Measurements from ENCODE around the gene RPRD2.

RPRD2 gene

DNA sequence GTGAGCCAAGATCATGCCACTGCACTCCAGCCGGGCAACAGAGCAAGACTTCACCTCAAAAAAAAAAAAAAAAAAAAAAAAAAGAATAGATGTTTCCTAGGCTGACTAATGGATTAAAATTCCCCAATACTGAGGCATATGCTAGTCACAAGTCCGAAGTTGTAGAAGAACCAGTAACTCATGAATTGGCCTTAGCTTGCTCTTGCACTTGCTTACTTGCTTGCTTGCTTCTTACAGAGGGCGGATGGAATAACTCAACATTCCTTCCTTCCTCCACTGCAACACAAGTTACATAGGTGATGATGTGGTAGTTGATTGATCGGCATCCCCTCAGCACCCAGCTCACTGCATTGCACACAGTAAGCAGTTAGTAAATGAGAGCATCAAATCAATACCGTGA lies 120.5 kb downstream of the RPRD2 start:
- TF ChIP-seq, protein P1, sequence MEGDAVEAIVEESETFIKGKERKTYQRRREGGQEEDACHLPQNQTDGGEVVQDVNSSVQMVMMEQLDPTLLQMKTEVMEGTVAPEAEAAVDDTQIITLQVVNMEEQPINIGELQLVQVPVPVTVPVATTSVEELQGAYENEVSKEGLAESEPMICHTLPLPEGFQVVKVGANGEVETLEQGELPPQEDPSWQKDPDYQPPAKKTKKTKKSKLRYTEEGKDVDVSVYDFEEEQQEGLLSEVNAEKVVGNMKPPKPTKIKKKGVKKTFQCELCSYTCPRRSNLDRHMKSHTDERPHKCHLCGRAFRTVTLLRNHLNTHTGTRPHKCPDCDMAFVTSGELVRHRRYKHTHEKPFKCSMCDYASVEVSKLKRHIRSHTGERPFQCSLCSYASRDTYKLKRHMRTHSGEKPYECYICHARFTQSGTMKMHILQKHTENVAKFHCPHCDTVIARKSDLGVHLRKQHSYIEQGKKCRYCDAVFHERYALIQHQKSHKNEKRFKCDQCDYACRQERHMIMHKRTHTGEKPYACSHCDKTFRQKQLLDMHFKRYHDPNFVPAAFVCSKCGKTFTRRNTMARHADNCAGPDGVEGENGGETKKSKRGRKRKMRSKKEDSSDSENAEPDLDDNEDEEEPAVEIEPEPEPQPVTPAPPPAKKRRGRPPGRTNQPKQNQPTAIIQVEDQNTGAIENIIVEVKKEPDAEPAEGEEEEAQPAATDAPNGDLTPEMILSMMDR (IDR thresholded peaks at IDR 0.05; ENCODE audit: low read depth, low read length), result no peak
- no peak for DNase-seq (ENCODE audit: extremely low read depth, low read depth)

- TF ChIP-seq, protein P1 (IDR thresholded peaks at IDR 0.05; ENCODE audit: low read depth, low read length), result peak; percentile 42
- no peak for DNase-seq (ENCODE audit: extremely low read depth, low read depth)
Measured at GRCh38 chr1:150484861-150485260, 120.9 kb downstream of the RPRD2 start.

GRCh38 chr1:150486966-150487762 lies 123.2 kb downstream of the RPRD2 start, which contains the start of gene TARS2:
Gene TARS2, plus strand, starts transcription at chr1:150487419. Its CDS starts 32 bp downstream, at chr1:150487451.
- TF ChIP-seq, protein P1 (IDR thresholded peaks at IDR 0.05; ENCODE audit: low read depth, low read length), result no peak; the same call in 1 of the 2 replicates
- peak; percentile 97 for DNase-seq (ENCODE audit: extremely low read depth, low read depth)

DNA sequence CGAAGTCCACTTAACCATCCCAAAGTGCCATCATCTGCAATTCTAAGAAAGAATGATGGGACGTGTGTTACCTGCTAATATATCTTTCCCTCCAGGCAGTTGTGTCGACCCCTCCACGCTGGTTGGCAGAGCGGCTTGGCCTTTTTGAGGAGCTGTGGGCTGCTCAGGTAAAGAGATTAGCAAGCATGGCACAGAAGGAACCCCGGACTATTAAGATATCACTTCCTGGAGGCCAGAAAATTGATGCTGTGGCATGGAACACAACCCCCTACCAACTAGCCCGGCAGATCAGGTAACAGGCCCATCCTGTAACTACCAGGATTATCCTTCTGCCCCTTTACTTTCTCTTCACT lies 123.8 kb downstream of the RPRD2 start:
- TF ChIP-seq, protein P1 (IDR thresholded peaks at IDR 0.05; ENCODE audit: low read depth, low read length), result no peak

GRCh38 chr1:150493175-150493574 lies 129.2 kb downstream of the RPRD2 start:
- DNase-seq (ENCODE audit: extremely low read depth, low read depth), result no peak
- TF ChIP-seq, protein P1 (IDR thresholded peaks at IDR 0.05; ENCODE audit: low read depth, low read length), result no peak

More for the DNA sequence above, 123.8 kb downstream of the RPRD2 start:
- DNase-seq (ENCODE audit: extremely low read depth, low read depth), result no peak

DNA sequence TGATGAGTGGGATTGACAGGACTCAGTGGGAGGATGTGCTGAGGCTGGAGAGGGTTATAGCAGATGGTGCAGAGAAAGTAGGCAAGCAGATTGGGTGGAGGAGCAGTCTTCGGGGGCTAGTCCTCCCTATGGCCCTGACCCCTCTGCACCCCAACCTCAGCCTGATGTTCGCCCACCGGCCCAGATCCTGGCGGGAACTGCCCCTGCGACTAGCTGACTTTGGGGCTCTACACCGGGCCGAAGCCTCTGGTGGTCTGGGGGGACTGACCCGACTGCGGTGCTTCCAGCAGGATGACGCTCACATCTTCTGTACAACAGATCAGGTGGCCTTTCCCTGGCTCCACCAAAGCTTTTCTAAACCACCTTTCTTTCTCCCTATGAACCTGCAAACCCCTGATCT lies 134.4 kb downstream of the RPRD2 start:
- TF ChIP-seq, protein P1 (IDR thresholded peaks at IDR 0.05; ENCODE audit: low read depth, low read length), result no peak
- no peak for DNase-seq (ENCODE audit: extremely low read depth, low read depth)

- TF ChIP-seq, protein P1 (IDR thresholded peaks at IDR 0.05; ENCODE audit: low read depth, low read length), result no peak
- DNase-seq (ENCODE audit: extremely low read depth, low read depth), result no peak
Measured at GRCh38 chr1:150505431-150505830, 141.5 kb downstream of the RPRD2 start.
